ENCODE results near the gene LRRC15.

DNA sequence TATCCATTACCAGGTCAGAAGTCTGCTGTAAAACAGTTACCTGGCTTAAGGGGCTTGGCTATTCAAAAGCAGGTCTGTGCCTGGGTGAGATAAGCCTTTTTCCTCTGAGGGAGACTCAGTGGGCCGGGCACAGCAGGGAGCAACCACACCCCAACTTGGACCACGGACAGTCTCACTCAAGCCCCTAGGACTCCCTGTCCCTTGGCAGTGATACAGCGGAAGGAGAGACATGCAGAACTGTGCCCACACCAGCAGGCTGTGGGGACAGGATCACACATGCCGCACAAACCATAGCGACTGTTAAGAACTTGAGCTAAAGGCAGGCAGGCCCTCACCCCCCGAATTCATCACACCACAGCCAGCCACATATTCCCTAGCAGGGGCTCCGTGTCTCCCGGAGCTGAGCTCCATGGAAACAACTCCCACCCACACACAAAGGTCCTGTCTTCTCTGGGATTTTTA is 32.4 kb upstream of the LRRC15 start:
- TF ChIP-seq CTCF (IDR thresholded peaks at IDR 0.05) (no peak), POLR2AphosphoS5 (IDR thresholded peaks at IDR 0.05) (no peak), EP300 (IDR thresholded peaks at IDR 0.05) (no peak), POLR2A (IDR thresholded peaks at IDR 0.05) (no peak)

All from suprapubic skin (tissue), 4 donors.